B cell (primary cell): ENCODE data around the gene C1orf198.

ENCODE experiments used
- CTCF ChIP-seq: fragments of 200-600 bp; IDR thresholded peaks from one replicate; pipeline ENCODE4 v1.8.0; 2022; ENCODE audit warnings: antibody characterized with exemption, mild to moderate bottlenecking
- EZH2 ChIP-seq: IDR thresholded peaks from 2 replicates; pipeline ENCODE4 v1.6.1; 2012; ENCODE audit warnings: borderline replicate concordance, low read depth, mild to moderate bottlenecking, moderate library complexity, low read length; ENCODE audit not compliant: insufficient read depth, poor library complexity, severe bottlenecking

DNA sequence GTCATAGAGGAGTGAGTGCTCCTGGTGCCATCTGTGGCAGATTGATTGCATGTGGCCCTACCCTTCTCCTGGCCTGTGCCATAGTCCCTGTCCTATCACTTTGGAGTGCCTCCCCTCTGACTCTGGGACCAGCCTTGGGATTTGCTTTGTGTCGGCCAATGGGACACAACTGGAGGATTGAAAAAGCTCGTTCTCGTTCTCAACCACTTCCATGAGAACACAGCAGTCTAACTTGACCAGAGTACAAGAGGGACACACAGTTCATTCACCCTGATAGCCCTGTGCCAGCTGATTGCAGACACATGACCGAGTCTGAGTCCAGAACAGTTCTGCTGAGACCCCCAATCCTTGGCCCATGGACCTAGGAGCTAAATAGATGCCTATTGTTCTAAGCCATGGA lies 47.8 kb downstream of the C1orf198 start:
- TF ChIP-seq CTCF = no peak
- TF ChIP-seq EZH2 = no peak
